Type B pancreatic cell (in vitro differentiated cells): Measurements from ENCODE around the gene CD274. TPM values are rescaled to one million over a fixed set of nuclear protein-coding genes. Genes with fewer than 3 reads are reported as not detected.

Source experiments
- DNase-seq: peaks from one replicate; pipeline ENCODE4 v3.0.0; 2021; ENCODE audit warnings: mixed read lengths; ENCODE audit not compliant: unreplicated experiment; ENCODE audit errors: extremely low spot score
- H3K27ac Mint-ChIP-seq: 2 replicates; pipeline ENCODE4 v1.8.0; 2021; ENCODE audit warnings: mild to moderate bottlenecking, mixed read lengths
- H3K27me3 Mint-ChIP-seq: 2 replicates; pipeline ENCODE4 v1.8.0; 2021; ENCODE audit warnings: mixed read lengths
- H3K36me3 Mint-ChIP-seq: 2 replicates; pipeline ENCODE4 v1.8.0; 2021; ENCODE audit warnings: mixed read lengths
- H3K4me1 Mint-ChIP-seq: one replicate; pipeline ENCODE4 v1.8.0; 2021; ENCODE audit warnings: mixed read lengths; ENCODE audit not compliant: unreplicated experiment
- H3K4me3 Mint-ChIP-seq: 2 replicates; pipeline ENCODE4 v1.8.0; 2021; ENCODE audit warnings: mild to moderate bottlenecking, mixed read lengths
- H3K9me3 Mint-ChIP-seq: 2 replicates; pipeline ENCODE4 v1.8.0; 2021; ENCODE audit warnings: mixed read lengths
- CTCF ChIP-seq: fragments of 200-600 bp; sonication (generic); conservative IDR thresholded peaks from 2 replicates; pipeline ENCODE4 v1.5.0; 2021; ENCODE audit warnings: antibody characterized with exemption, mild to moderate bottlenecking
- long read RNA-seq: library from polyadenylated mRNA; unstranded; transcript quantifications from one replicate; pipeline ENCODE4 v2.0.0, GENCODE V29; 2020
- total RNA-seq: library from RNA; stranded (reverse); gene quantifications from 2 replicates; pipeline ENCODE4 v1.2.1, GENCODE V29; 2021; ENCODE audit warnings: low replicate concordance

Gene CD274
- total RNA-seq = 1.2 and 1.4 TPM in 2 replicates
- long read RNA-seq, partial matches to known transcripts = 3 of 7 reads
- long read RNA-seq, other reads (novel, unspliced or antisense) = 3 of 7 reads

GRCh38 chr9:5450359-5451091 is at the start of gene CD274:
CD274 (plus strand) TSS chr9:5450542; CDS start chr9:5456114, 5,572 bp downstream.
- H3K27ac Mint-ChIP-seq = peak within 1 kb of the TSS; percentile 77
- peak within 1 kb of the TSS; percentile 88 for H3K4me3 Mint-ChIP-seq
- peaks cover 6% of the 10 kb centered on the region for H3K4me1 Mint-ChIP-seq
- no peaks in the 10 kb centered on the region for H3K36me3 Mint-ChIP-seq
- H3K27me3 Mint-ChIP-seq = no peaks in the 10 kb centered on the region
- peaks cover 6% of the 10 kb centered on the region for H3K9me3 Mint-ChIP-seq
- TF ChIP-seq CTCF = peak; percentile 63
- DNase-seq = peak; percentile 81

- Mint-ChIP-seq H3K9me3 (peaks cover 4% of the 10 kb centered on the region), H3K4me1 (no peaks in the 10 kb centered on the region), H3K4me3 (no peak overlapping the region), H3K36me3 (peaks cover 19% of the 10 kb centered on the region), H3K27me3 (no peaks in the 10 kb centered on the region), H3K27ac (no peak overlapping the region)
- no peak for DNase-seq
- TF ChIP-seq CTCF = no peak
These were observed 48.1 kb upstream of the CD274 start for GRCh38 chr9:5402217-5402616.

GRCh38 chr9:5408596-5408995 is 41.7 kb upstream of the CD274 start:
- Mint-ChIP-seq H3K4me3 (no peak overlapping the region), H3K9me3 (peaks cover 4% of the 10 kb centered on the region), H3K36me3 (peaks cover 30% of the 10 kb centered on the region), H3K27me3 (no peaks in the 10 kb centered on the region), H3K27ac (no peak overlapping the region), H3K4me1 (no peaks in the 10 kb centered on the region)
- TF ChIP-seq CTCF = no peak
- no peak for DNase-seq

DNA sequence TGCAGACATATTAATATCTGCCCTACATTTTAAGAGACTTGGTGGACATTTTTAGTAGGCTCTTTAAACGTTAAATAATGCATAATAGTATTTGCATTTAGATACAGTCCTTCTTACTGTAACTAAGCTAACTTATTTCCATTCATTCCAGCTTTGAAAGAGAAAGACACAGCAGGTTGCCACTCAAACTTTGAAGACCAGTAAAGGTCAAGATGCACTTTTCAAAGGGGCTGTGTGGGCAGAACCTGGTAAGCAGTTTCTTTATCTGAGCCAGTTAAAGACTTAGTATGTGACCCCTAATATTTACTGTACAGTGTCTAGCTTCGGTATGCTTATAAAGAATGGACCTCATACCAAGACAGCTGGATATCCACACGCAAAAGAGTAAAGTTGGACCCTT is 33.4 kb upstream of the CD274 start:
- TF ChIP-seq CTCF = no peak
- Mint-ChIP-seq H3K4me1 (no peaks in the 10 kb centered on the region), H3K4me3 (no peak overlapping the region), H3K27ac (no peak overlapping the region), H3K27me3 (no peaks in the 10 kb centered on the region), H3K9me3 (no peaks in the 10 kb centered on the region), H3K36me3 (peaks cover 24% of the 10 kb centered on the region)
- DNase-seq = no peak

DNA sequence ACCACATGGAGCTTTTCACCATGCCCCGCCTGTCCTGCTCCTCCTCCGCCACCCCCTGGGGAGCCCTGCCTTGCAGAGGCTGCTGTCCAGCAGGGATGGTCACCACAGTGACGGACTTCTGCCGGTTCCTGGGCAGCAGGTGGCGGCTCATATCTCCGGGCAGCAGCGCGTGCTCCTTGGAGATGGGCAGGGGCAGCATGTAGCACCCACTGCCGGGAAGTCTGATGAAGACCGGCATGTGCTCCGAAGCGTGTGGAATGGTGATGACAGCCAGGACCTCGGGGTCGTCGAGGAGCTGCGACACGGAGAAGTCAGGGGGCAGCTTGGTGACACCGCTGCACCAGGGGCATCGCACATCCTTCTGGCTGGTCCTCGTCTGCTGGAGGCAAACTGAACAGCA is 31.9 kb upstream of the CD274 start:
- TF ChIP-seq CTCF = no peak
- H3K27me3 Mint-ChIP-seq = no peaks in the 10 kb centered on the region
- no peaks in the 10 kb centered on the region for H3K4me1 Mint-ChIP-seq
- H3K4me3 Mint-ChIP-seq = no peak overlapping the region
- no peaks in the 10 kb centered on the region for H3K9me3 Mint-ChIP-seq
- peaks cover 20% of the 10 kb centered on the region for H3K36me3 Mint-ChIP-seq
- H3K27ac Mint-ChIP-seq = no peak overlapping the region
- no peak for DNase-seq
